Natural killer cell (primary cell): ENCODE results near the gene PDZD7. TPM values are rescaled to one million over a fixed set of nuclear protein-coding genes. Genes with fewer than 3 reads are reported as not detected.
A peak's percentile ranks its signal among the peaks of the same experiment; 100 is the strongest.

Experiments
- ATAC-seq, 3 donors: fragments of 150-1000 bp in 2 of 3; fragments of 200-7000 bp in 1 of 3; cut with Tn5 transposase; 1 replicate in 1 of 3; 2 replicates in 2 of 3; pipeline ENCODE4 v1.10.0; 2021; ENCODE audit warnings: mild to moderate bottlenecking in 2 of 3, moderate library complexity in 2 of 3
- DNase-seq, 2 donors: peaks; one replicate each; pipeline versions ENCODE4 v3.0.0 to v3.0.0-alpha.2; 2013 to 2021; ENCODE audit warnings: mixed read lengths in 1 of 2
- H3K27ac ChIP-seq: one replicate; pipeline ENCODE4 v1.5.1; 2013; ENCODE audit warnings: mild to moderate bottlenecking, low read length
- H3K27me3 ChIP-seq: one replicate; pipeline ENCODE4 v1.6.1; 2013; ENCODE audit warnings: low read length; ENCODE audit not compliant: control insufficient read depth, insufficient read depth
- H3K36me3 ChIP-seq: one replicate; pipeline ENCODE4 v1.6.1; 2013; ENCODE audit warnings: low read length; ENCODE audit not compliant: control insufficient read depth, insufficient read depth
- H3K4me1 ChIP-seq: one replicate; pipeline ENCODE4 v1.6.1; 2013; ENCODE audit warnings: low read length; ENCODE audit not compliant: control insufficient read depth, insufficient read depth
- H3K4me3 ChIP-seq: one replicate; pipeline ENCODE4 v1.5.1; 2013; ENCODE audit warnings: low read length
- H3K9me3 ChIP-seq: one replicate; pipeline ENCODE4 v1.6.1; 2013; ENCODE audit warnings: low read length; ENCODE audit not compliant: control insufficient read depth, insufficient read depth
- H3K27ac Mint-ChIP-seq, 2 donors: one replicate each; pipeline ENCODE4 v1.8.0; 2022; ENCODE audit warnings: mild to moderate bottlenecking in 2 of 2, mixed read lengths in 2 of 2, moderate library complexity in 1 of 2
- H3K27me3 Mint-ChIP-seq, 2 donors: one replicate each; pipeline ENCODE4 v1.8.0; 2022; ENCODE audit warnings: low read depth in 2 of 2, mixed read lengths in 2 of 2
- H3K36me3 Mint-ChIP-seq: one replicate; pipeline ENCODE4 v1.8.0; 2022; ENCODE audit warnings: mixed read lengths
- H3K4me1 Mint-ChIP-seq, 2 donors: one replicate each; pipeline ENCODE4 v1.8.0; 2022; ENCODE audit warnings: mixed read lengths in 2 of 2
- H3K4me3 Mint-ChIP-seq: one replicate; pipeline ENCODE4 v1.8.0; 2022; ENCODE audit warnings: mild to moderate bottlenecking, moderate library complexity, mixed read lengths
- H3K9me3 Mint-ChIP-seq, 2 donors: one replicate each; pipeline ENCODE4 v1.8.0; 2022; ENCODE audit warnings: mixed read lengths in 2 of 2
- WGBS: methylation state at CpG from one replicate; pipeline ENCODE4 v1.1.7; 2013; ENCODE audit warnings: missing lambda C conversion rate; ENCODE audit not compliant: insufficient coverage; 5-methylcytosine and 5-hydroxymethylcytosine counted together
- intact Hi-C: fragments of 100-400 bp; cut with micrococcal nuclease; formaldehyde crosslinking; loops from one replicate; pipeline ENCODE4 v1.14.2; 2022
- total RNA-seq, 4 donors: library from RNA; stranded (reverse); fragments of 120-200 nt in 1 of 4; gene quantifications; one replicate each; pipeline versions ENCODE4 v1.2.3 to v1.2.4, GENCODE V29; 2013 to 2022
- TF ChIP-seq, protein P1 (sequence below): fragments of 200-600 bp; IDR thresholded peaks from one replicate; pipeline ENCODE4 v1.8.0; 2022; ENCODE audit warnings: antibody characterized with exemption

PDZD7 gene
- total RNA-seq, 3 donors from 2014 or later (not counting 1 experiment from before 2014, with no cell fraction given), result 0.35 to 1.2 (median 0.52) TPM

DNA sequence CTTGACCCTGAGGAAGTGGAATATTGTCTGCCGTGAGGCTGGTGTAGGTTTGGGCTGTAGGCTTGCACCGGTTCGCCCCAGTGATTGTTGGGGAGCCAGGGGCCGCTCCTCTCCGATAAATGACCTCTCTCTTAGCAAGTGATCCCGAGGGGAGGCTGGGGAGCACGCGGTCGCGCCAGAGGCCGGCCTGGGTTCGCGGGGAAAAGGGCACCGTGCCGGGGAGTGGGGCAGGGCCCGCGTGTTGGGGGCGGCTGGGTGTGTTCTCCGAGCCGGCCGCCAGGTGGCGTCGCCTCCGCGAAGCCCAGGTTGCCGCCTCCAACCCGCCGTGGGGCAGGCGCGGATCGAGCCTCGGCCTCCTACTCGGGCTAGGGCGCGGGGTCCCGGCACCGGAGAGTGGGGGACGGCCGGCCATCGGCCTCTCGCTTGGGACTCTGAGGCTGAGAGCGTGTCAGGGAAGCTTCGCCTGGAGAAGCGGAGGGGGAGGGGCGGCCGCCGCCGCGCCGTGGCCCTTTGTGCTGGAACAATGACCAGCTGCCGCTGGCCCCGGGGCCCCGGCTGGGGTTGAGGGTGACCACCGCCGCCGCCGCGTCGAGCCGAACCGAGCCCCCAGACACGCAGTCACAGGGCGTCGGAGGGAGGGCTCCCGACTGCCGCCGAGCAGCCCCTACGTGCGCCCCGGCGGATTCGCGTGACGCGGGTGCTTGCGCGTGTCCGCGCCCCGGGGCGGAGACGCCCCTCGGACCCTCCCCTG lies 31.8 kb downstream of the PDZD7 start:
- Histone ChIP-seq H3K27ac (peak overlapping the region; percentile 77), H3K27me3 (no peaks in the 10 kb centered on the region), H3K4me3 (peak overlapping the region; percentile 83), H3K36me3 (no peaks in the 10 kb centered on the region), H3K9me3 (no peaks in the 10 kb centered on the region), H3K4me1 (peaks cover 35% of the 10 kb centered on the region)
- Mint-ChIP-seq H3K9me3 (no peaks in the 10 kb centered on the region), H3K27ac (peak overlapping the region; percentile 71 to 82), H3K4me3 (peak overlapping the region; percentile 89), H3K4me1 (peaks cover 14 to 34% of the 10 kb centered on the region in 2 donors), H3K36me3 (no peaks in the 10 kb centered on the region), H3K27me3 (peaks cover 0 to 4% of the 10 kb centered on the region in 2 donors)
- peak; percentile 78 to 88 (median 80) for ATAC-seq
- WGBS, result under 1% methylated on average over 83 of the region's 83 CpGs
- DNase-seq, result peak; percentile 80 to 90
- intact Hi-C loops, result loop anchor here (1.0 to 5.0 kb wide), 3 partner anchors 12 to 33 kb away; partner anchors contain the start of genes MRPL43, PDZD7, SFXN3 and TWNK
- TF ChIP-seq, protein P1, sequence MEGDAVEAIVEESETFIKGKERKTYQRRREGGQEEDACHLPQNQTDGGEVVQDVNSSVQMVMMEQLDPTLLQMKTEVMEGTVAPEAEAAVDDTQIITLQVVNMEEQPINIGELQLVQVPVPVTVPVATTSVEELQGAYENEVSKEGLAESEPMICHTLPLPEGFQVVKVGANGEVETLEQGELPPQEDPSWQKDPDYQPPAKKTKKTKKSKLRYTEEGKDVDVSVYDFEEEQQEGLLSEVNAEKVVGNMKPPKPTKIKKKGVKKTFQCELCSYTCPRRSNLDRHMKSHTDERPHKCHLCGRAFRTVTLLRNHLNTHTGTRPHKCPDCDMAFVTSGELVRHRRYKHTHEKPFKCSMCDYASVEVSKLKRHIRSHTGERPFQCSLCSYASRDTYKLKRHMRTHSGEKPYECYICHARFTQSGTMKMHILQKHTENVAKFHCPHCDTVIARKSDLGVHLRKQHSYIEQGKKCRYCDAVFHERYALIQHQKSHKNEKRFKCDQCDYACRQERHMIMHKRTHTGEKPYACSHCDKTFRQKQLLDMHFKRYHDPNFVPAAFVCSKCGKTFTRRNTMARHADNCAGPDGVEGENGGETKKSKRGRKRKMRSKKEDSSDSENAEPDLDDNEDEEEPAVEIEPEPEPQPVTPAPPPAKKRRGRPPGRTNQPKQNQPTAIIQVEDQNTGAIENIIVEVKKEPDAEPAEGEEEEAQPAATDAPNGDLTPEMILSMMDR, result peak; percentile 94

- H3K9me3 Mint-ChIP-seq, result no peaks in the 10 kb centered on the region
- 6% methylated on average over 22 of the region's 25 CpGs for WGBS
- DNase-seq (peak; percentile 35 to 85), ATAC-seq (peak; percentile 13 to 19 (median 18))
- H3K27ac Mint-ChIP-seq, result peak overlapping the region; percentile 71 to 82
- peak overlapping the region; percentile 77 for H3K27ac ChIP-seq
- no peaks in the 10 kb centered on the region for H3K36me3 ChIP-seq
- TF ChIP-seq, protein P1, result no peak
- H3K27me3 ChIP-seq, result no peaks in the 10 kb centered on the region
- H3K4me1 Mint-ChIP-seq, result peaks cover 14 to 34% of the 10 kb centered on the region in 2 donors
- H3K4me1 ChIP-seq, result peaks cover 35% of the 10 kb centered on the region
- H3K4me3 Mint-ChIP-seq, result peak overlapping the region; percentile 89
- peak overlapping the region; percentile 83 for H3K4me3 ChIP-seq
- peaks cover 0 to 4% of the 10 kb centered on the region in 2 donors for H3K27me3 Mint-ChIP-seq
- intact Hi-C loops, result loop anchor here (1.0 to 5.0 kb wide), 2 partner anchors 11 to 34 kb away; partner anchors contain the start of genes MRPL43, PDZD7, SFXN3 and TWNK
- H3K9me3 ChIP-seq, result no peaks in the 10 kb centered on the region
- H3K36me3 Mint-ChIP-seq, result no peaks in the 10 kb centered on the region
Measured at GRCh38 chr10:100998183-100998990, 32.5 kb downstream of the PDZD7 start.

- H3K27ac ChIP-seq, result peak overlapping the region; percentile 77
- no peaks in the 10 kb centered on the region for H3K36me3 ChIP-seq
- Mint-ChIP-seq H3K9me3 (no peaks in the 10 kb centered on the region), H3K27me3 (peaks cover 0 to 4% of the 10 kb centered on the region in 2 donors), H3K4me1 (peaks cover 14 to 34% of the 10 kb centered on the region in 2 donors), H3K27ac (peak overlapping the region; percentile 58 to 85), H3K4me3 (peak overlapping the region; percentile 89), H3K36me3 (no peaks in the 10 kb centered on the region)
- DNase-seq, result peak; percentile 63 to 81
- ATAC-seq, result peak; percentile 34 to 55 (median 43)
- H3K27me3 ChIP-seq, result no peaks in the 10 kb centered on the region
- TF ChIP-seq, protein P1, result peak; percentile 90
- H3K9me3 ChIP-seq, result no peaks in the 10 kb centered on the region
- intact Hi-C loops, result loop anchor here (1.0 to 5.0 kb wide), 2 partner anchors 10 to 35 kb away; partner anchors contain the start of genes MRPL43, PDZD7, SFXN3 and TWNK
- H3K4me3 ChIP-seq, result peak overlapping the region; percentile 83
- H3K4me1 ChIP-seq, result peaks cover 35% of the 10 kb centered on the region
- WGBS, result under 1% methylated on average over 64 of the region's 66 CpGs
Measured at GRCh38 chr10:100997360-100998182, 33.4 kb downstream of the PDZD7 start.
